Type B pancreatic cell (in vitro differentiated cells): ENCODE results near the gene HLA-DMB. TPM values are rescaled to one million over a fixed set of nuclear protein-coding genes. Genes with fewer than 3 reads are reported as not detected.

Source experiments
- DNase-seq: peaks from one replicate; pipeline ENCODE4 v3.0.0; 2021; ENCODE audit warnings: mixed read lengths; ENCODE audit not compliant: unreplicated experiment; ENCODE audit errors: extremely low spot score
- H3K27ac Mint-ChIP-seq: 2 replicates; pipeline ENCODE4 v1.8.0; 2021; ENCODE audit warnings: mild to moderate bottlenecking, mixed read lengths
- H3K27me3 Mint-ChIP-seq: 2 replicates; pipeline ENCODE4 v1.8.0; 2021; ENCODE audit warnings: mixed read lengths
- H3K36me3 Mint-ChIP-seq: 2 replicates; pipeline ENCODE4 v1.8.0; 2021; ENCODE audit warnings: mixed read lengths
- H3K4me1 Mint-ChIP-seq: one replicate; pipeline ENCODE4 v1.8.0; 2021; ENCODE audit warnings: mixed read lengths; ENCODE audit not compliant: unreplicated experiment
- H3K4me3 Mint-ChIP-seq: 2 replicates; pipeline ENCODE4 v1.8.0; 2021; ENCODE audit warnings: mild to moderate bottlenecking, mixed read lengths
- H3K9me3 Mint-ChIP-seq: 2 replicates; pipeline ENCODE4 v1.8.0; 2021; ENCODE audit warnings: mixed read lengths
- total RNA-seq: library from RNA; stranded (reverse); gene quantifications from 2 replicates; pipeline ENCODE4 v1.2.1, GENCODE V29; 2021; ENCODE audit warnings: low replicate concordance
- TF ChIP-seq, protein P1 (sequence below): fragments of 200-600 bp; sonication (generic); conservative IDR thresholded peaks from 2 replicates; pipeline ENCODE4 v1.5.0; 2021; ENCODE audit warnings: antibody characterized with exemption, mild to moderate bottlenecking

Gene HLA-DMB
- total RNA-seq, 1 donor from 2014 or later, result 0.80 TPM

- Mint-ChIP-seq H3K27me3 (no peaks in the 10 kb centered on the region), H3K9me3 (no peaks in the 10 kb centered on the region), H3K27ac (no peak overlapping the region), H3K4me3 (no peak overlapping the region), H3K4me1 (peaks cover 18% of the 10 kb centered on the region), H3K36me3 (peaks cover 3% of the 10 kb centered on the region)
- TF ChIP-seq, protein P1, sequence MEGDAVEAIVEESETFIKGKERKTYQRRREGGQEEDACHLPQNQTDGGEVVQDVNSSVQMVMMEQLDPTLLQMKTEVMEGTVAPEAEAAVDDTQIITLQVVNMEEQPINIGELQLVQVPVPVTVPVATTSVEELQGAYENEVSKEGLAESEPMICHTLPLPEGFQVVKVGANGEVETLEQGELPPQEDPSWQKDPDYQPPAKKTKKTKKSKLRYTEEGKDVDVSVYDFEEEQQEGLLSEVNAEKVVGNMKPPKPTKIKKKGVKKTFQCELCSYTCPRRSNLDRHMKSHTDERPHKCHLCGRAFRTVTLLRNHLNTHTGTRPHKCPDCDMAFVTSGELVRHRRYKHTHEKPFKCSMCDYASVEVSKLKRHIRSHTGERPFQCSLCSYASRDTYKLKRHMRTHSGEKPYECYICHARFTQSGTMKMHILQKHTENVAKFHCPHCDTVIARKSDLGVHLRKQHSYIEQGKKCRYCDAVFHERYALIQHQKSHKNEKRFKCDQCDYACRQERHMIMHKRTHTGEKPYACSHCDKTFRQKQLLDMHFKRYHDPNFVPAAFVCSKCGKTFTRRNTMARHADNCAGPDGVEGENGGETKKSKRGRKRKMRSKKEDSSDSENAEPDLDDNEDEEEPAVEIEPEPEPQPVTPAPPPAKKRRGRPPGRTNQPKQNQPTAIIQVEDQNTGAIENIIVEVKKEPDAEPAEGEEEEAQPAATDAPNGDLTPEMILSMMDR, result no peak
- DNase-seq, result no peak
Observed at GRCh38 chr6:32964776-32965175, 23.9 kb upstream of the HLA-DMB start.

- peaks cover 18% of the 10 kb centered on the region for H3K4me1 Mint-ChIP-seq
- no peaks in the 10 kb centered on the region for H3K27me3 Mint-ChIP-seq
- H3K27ac Mint-ChIP-seq, result no peak overlapping the region
- DNase-seq, result no peak
- H3K9me3 Mint-ChIP-seq, result no peaks in the 10 kb centered on the region
- H3K4me3 Mint-ChIP-seq, result no peak overlapping the region
- TF ChIP-seq, protein P1, result no peak
- peaks cover 3% of the 10 kb centered on the region for H3K36me3 Mint-ChIP-seq
Observed at GRCh38 chr6:32963866-32964265, 23.0 kb upstream of the HLA-DMB start.

DNA sequence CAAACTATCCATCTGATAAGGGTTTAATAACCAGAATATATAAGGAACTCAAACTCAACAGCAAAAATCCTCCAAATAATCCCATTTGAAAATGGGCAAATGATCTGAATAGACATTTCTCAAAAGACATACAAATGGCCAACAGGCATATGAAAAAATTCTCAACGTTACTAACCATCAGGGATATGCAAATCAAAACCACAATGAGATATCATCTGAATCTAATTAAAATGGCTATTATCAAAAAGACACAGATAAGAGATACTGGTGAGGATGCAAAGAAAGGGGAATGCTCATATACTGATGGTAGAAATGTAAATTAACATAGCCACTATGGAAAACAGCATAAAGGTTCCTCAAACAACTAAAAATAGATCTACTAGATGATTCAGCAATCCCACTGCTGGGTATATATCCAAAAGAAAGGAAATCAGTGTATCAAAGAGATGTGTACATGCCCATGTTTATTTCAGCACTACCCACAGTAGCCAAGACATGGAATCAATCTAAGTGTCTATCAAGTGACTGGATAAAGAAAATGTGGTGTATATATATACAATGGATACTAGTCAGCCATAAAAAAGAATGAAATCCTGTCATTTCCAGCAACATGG is 21.5 kb upstream of the HLA-DMB start:
- no peak for DNase-seq
- Mint-ChIP-seq H3K9me3 (no peaks in the 10 kb centered on the region), H3K4me1 (peaks cover 13% of the 10 kb centered on the region), H3K27me3 (no peaks in the 10 kb centered on the region), H3K27ac (no peak overlapping the region), H3K36me3 (peaks cover 3% of the 10 kb centered on the region), H3K4me3 (no peak overlapping the region)
- TF ChIP-seq, protein P1, result no peak

DNA sequence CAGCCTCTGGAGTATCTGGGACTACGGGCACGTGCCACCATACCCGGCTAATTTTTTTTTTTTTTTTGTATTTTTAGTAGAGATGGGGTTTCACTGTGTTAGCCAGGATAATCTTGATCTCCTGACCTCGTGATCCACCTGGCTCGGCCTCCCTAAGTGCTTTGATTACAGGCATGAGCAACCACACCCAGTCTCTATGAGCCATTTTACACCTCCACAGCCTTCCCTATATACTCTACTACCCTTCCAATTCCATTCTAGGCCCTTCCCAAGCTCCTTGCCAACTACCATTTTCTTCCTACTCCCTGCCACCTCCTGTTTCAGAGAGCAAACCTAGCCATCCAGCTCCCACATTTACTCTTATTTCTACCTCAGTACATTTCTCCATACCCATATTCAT is 19.7 kb upstream of the HLA-DMB start:
- DNase-seq, result no peak
- TF ChIP-seq, protein P1, result no peak
- H3K27ac Mint-ChIP-seq, result no peak overlapping the region
- peaks cover 6% of the 10 kb centered on the region for H3K27me3 Mint-ChIP-seq
- no peaks in the 10 kb centered on the region for H3K4me1 Mint-ChIP-seq
- H3K4me3 Mint-ChIP-seq, result no peak overlapping the region
- H3K36me3 Mint-ChIP-seq, result peaks cover 3% of the 10 kb centered on the region
- H3K9me3 Mint-ChIP-seq, result no peaks in the 10 kb centered on the region

- H3K27me3 Mint-ChIP-seq, result peaks cover 6% of the 10 kb centered on the region
- DNase-seq, result no peak
- peaks cover 12% of the 10 kb centered on the region for H3K4me1 Mint-ChIP-seq
- TF ChIP-seq, protein P1, result no peak
- no peak overlapping the region for H3K27ac Mint-ChIP-seq
- no peak overlapping the region for H3K4me3 Mint-ChIP-seq
- H3K9me3 Mint-ChIP-seq, result no peaks in the 10 kb centered on the region
- no peaks in the 10 kb centered on the region for H3K36me3 Mint-ChIP-seq
Observed at GRCh38 chr6:32956176-32956575, 15.3 kb upstream of the HLA-DMB start.
